Testis (tissue), 2 donors: ENCODE results near the gene CALU.

ENCODE experiments used
- CTCF ChIP-seq, 3 experiments: fragments of 450-650 bp in 2 of 3; fragments of 200-600 bp in 1 of 3; sonication (generic) in 1 of 3; IDR thresholded peaks; one replicate each; pipeline ENCODE4 v1.5.1; 2016 to 2019; ENCODE audit warnings: antibody characterized with exemption in 3 of 3, mild to moderate bottlenecking in 2 of 3, moderate library complexity in 1 of 3
- POLR2A ChIP-seq: fragments of 450-650 bp; IDR thresholded peaks from one replicate; pipeline ENCODE4 v1.6.1; 2017; ENCODE audit warnings: antibody characterized with exemption, mild to moderate bottlenecking, moderate library complexity

DNA sequence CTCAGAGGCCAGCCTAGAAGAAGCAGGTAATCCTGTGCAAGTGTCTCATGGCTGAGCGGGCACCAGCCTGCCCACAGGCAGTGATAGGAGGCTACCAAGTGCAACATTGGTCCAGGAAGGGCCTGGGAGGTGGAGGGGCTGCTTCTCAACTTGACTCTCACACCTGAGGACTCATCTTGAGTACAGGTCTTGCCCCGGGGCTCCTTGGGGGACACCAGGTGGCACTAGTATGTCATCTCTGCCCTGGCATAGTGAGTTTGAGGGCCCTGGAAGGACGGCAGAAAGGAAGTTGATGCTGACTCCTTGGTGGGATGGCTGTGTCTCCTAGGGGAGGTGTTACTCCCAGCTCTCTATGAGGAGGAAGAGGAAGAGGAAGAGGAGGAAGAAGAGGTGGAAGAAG, 54.9 kb downstream of the CALU start:
- TF ChIP-seq CTCF (IDR thresholded peaks at IDR 0.05) (no peak), POLR2A (no peak)
